WTC11 (cell line): ENCODE results near the gene CCDC88A. TPM values are rescaled to one million over a fixed set of nuclear protein-coding genes. Genes with fewer than 3 reads are reported as not detected.

Source experiments
- ATAC-seq: fragments of 200-7000 bp; cut with Tn5 transposase; 2 replicates; pipeline ENCODE4 v1.10.0; 2021; ENCODE audit warnings: mild to moderate bottlenecking, moderate library complexity
- CTCF ChIA-PET: fragments of 300-600 bp; sonication (Branson Sonifier 250); formaldehyde crosslinking; loops from one replicate; lab custom pipeline; 2021; ENCODE audit warnings: antibody characterized with exemption; lab: Charles Lee
- POLR2A ChIA-PET: fragments of 350-600 bp; sonication (Branson Sonifier 250); formaldehyde crosslinking; loops from one replicate; lab custom pipeline; 2021; ENCODE audit warnings: antibody characterized with exemption; lab: Charles Lee
- DNase-seq: peaks from one replicate; pipeline ENCODE4 v3.0.0; 2021; ENCODE audit warnings: low spot score
- H3K27ac Mint-ChIP-seq: 2 replicates; pipeline ENCODE4 v1.8.0; 2021; ENCODE audit warnings: mixed read lengths
- H3K27me3 Mint-ChIP-seq: 2 replicates; pipeline ENCODE4 v1.8.0; 2021; ENCODE audit warnings: low read depth, mild to moderate bottlenecking, moderate library complexity, mixed read lengths
- H3K36me3 Mint-ChIP-seq: 2 replicates; pipeline ENCODE4 v1.8.0; 2021; ENCODE audit warnings: mixed read lengths
- H3K4me1 Mint-ChIP-seq: 2 replicates; pipeline ENCODE4 v1.8.0; 2022; ENCODE audit warnings: mixed read lengths
- H3K4me3 Mint-ChIP-seq: 2 replicates; pipeline ENCODE4 v1.8.0; 2021; ENCODE audit warnings: mild to moderate bottlenecking, moderate library complexity, mixed read lengths
- H3K9me3 Mint-ChIP-seq: 2 replicates; pipeline ENCODE4 v1.8.0; 2021; ENCODE audit warnings: mixed read lengths
- ARID4B ChIP-seq: sonication (generic); formaldehyde crosslinking; IDR thresholded peaks from 2 replicates; pipeline ENCODE4 v1.8.0; 2023; ENCODE audit warnings: missing genetic modification reagents, mild to moderate bottlenecking, borderline replicate concordance
- ATF6 ChIP-seq: sonication (generic); formaldehyde crosslinking; IDR thresholded peaks from 2 replicates; pipeline ENCODE4 v1.8.1; 2023; ENCODE audit warnings: mild to moderate bottlenecking, missing genetic modification reagents
- E2F1 ChIP-seq: sonication (generic); formaldehyde crosslinking; IDR thresholded peaks from 2 replicates; pipeline ENCODE4 v1.8.0; 2022; ENCODE audit warnings: mild to moderate bottlenecking, missing genetic modification reagents
- EMX1 ChIP-seq: fragments of 250-450 bp; sonication (Bioruptor Pico); IDR thresholded peaks from 2 replicates; pipeline ENCODE4 v1.8.0; 2021; ENCODE audit warnings: mild to moderate bottlenecking
- HMGA2 ChIP-seq: fragments of 250-450 bp; sonication (Bioruptor Pico); IDR thresholded peaks from 2 replicates; pipeline ENCODE4 v1.4.0; 2021; ENCODE audit warnings: mild to moderate bottlenecking, moderate library complexity
- JAZF1 ChIP-seq: fragments of 250-450 bp; sonication (Bioruptor Pico); IDR thresholded peaks from 2 replicates; pipeline ENCODE4 v1.9.0; 2021; ENCODE audit warnings: moderate library complexity, mild to moderate bottlenecking, inconsistent platforms
- MXD4 ChIP-seq: fragments of 250-450 bp; sonication (Bioruptor Pico); IDR thresholded peaks from 2 replicates; pipeline ENCODE4 v1.8.0; 2021; ENCODE audit warnings: mild to moderate bottlenecking, moderate library complexity, borderline replicate concordance
- NFE2L1 ChIP-seq: sonication (generic); formaldehyde crosslinking; IDR thresholded peaks from 2 replicates; pipeline ENCODE4 v1.8.1; 2023; ENCODE audit warnings: missing genetic modification reagents
- NR3C1 ChIP-seq: sonication (generic); formaldehyde crosslinking; conservative IDR thresholded peaks from 2 replicates; pipeline ENCODE4 v1.8.1; 2023; ENCODE audit warnings: low read depth, mild to moderate bottlenecking, missing genetic modification reagents
- TEAD1 ChIP-seq: sonication (generic); formaldehyde crosslinking; IDR thresholded peaks from 2 replicates; pipeline ENCODE4 v1.8.0; 2022; ENCODE audit warnings: mild to moderate bottlenecking, missing genetic modification reagents
- TEAD4 ChIP-seq: sonication (generic); formaldehyde crosslinking; IDR thresholded peaks from 2 replicates; pipeline ENCODE4 v1.8.0; 2022; ENCODE audit warnings: mild to moderate bottlenecking, missing genetic modification reagents
- TP53 ChIP-seq: sonication (generic); formaldehyde crosslinking; IDR thresholded peaks from 2 replicates; pipeline ENCODE4 v1.8.1; 2023; ENCODE audit warnings: mild to moderate bottlenecking, missing genetic modification reagents
- USF1 ChIP-seq: sonication (generic); formaldehyde crosslinking; IDR thresholded peaks from 2 replicates; pipeline ENCODE4 v1.8.0; 2022; ENCODE audit warnings: mild to moderate bottlenecking, missing genetic modification reagents
- USF2 ChIP-seq: sonication (generic); formaldehyde crosslinking; IDR thresholded peaks from 2 replicates; pipeline ENCODE4 v1.8.1; 2023; ENCODE audit warnings: mild to moderate bottlenecking, missing genetic modification reagents, moderate library complexity
- ZBTB21 ChIP-seq: sonication (generic); formaldehyde crosslinking; IDR thresholded peaks from 2 replicates; pipeline ENCODE4 v1.8.1; 2023; ENCODE audit warnings: mild to moderate bottlenecking, missing genetic modification reagents, borderline replicate concordance
- ZBTB43 ChIP-seq: sonication (generic); formaldehyde crosslinking; IDR thresholded peaks from 2 replicates; pipeline ENCODE4 v1.8.1; 2023; ENCODE audit warnings: mild to moderate bottlenecking, missing genetic modification reagents
- ZNF121 ChIP-seq: sonication (generic); formaldehyde crosslinking; IDR thresholded peaks from 2 replicates; pipeline ENCODE4 v1.8.0; 2023; ENCODE audit warnings: missing genetic modification reagents
- total RNA-seq: library from RNA; stranded (reverse); gene quantifications from 3 replicates; pipeline ENCODE4 v1.2.3, GENCODE V29; 2021

The CCDC88A gene
- total RNA-seq, 1 experiment from 2014 or later: 97.5 TPM

- TF ChIP-seq ARID4B (CRISPR knock-in tag): no peak
- no peak for TF ChIP-seq TEAD1
- no peak for TF ChIP-seq JAZF1
- no peak for TF ChIP-seq ATF6 (CRISPR knock-in tag)
- TF ChIP-seq NFE2L1 (CRISPR knock-in tag): no peak
- TF ChIP-seq ZBTB21 (CRISPR knock-in tag): no peak
- no peak for TF ChIP-seq HMGA2
- no peak for TF ChIP-seq ZBTB43
- TF ChIP-seq MXD4 (CRISPR knock-in tag): no peak
- no peak for TF ChIP-seq TP53 (CRISPR knock-in tag)
- no peak for TF ChIP-seq NR3C1 (CRISPR knock-in tag)
These were observed 12.4 kb upstream of the CCDC88A start (continued) for GRCh38 chr2:55431982-55432627.

- POLR2A ChIA-PET: no interaction called here
- H3K9me3 Mint-ChIP-seq: no peaks in the 10 kb centered on the region
- CTCF ChIA-PET: no interaction called here
- H3K27ac Mint-ChIP-seq: no peak overlapping the region
- no peaks in the 10 kb centered on the region for H3K36me3 Mint-ChIP-seq
- H3K4me1 Mint-ChIP-seq: no peaks in the 10 kb centered on the region
- H3K4me3 Mint-ChIP-seq: no peak overlapping the region
- H3K27me3 Mint-ChIP-seq: no peaks in the 10 kb centered on the region; the same call in 1 of the 2 replicates
- no peak for TF ChIP-seq TP53 (CRISPR knock-in tag)
- no peak for TF ChIP-seq USF1 (CRISPR knock-in tag)
- TF ChIP-seq USF2 (CRISPR knock-in tag): no peak
- TF ChIP-seq ZNF121 (CRISPR knock-in tag): no peak
- TF ChIP-seq ATF6 (CRISPR knock-in tag): no peak
- TF ChIP-seq TEAD4 (CRISPR knock-in tag): no peak
- TF ChIP-seq EMX1 (CRISPR knock-in tag): no peak
- no peak for TF ChIP-seq NFE2L1 (CRISPR knock-in tag)
- TF ChIP-seq E2F1 (CRISPR knock-in tag): no peak
- DNase-seq (no peak), ATAC-seq (no peak)
These were observed 10.7 kb upstream of the CCDC88A start for GRCh38 chr2:55430211-55430975.
